GM21447 (cell line): ENCODE measurements around the gene FAM13A.
"Not testable (repeated sequence)": the region's sequence is repeated elsewhere in the genome, so short reads cannot be mapped to it uniquely, and the experiment has no call there.

Experiments
- ATAC-seq: cut with Tn5 transposase; IDR thresholded peaks from one replicate; pipeline ENCODE4 v1.9.1; 2021; ENCODE audit not compliant: unreplicated experiment

The FAM13A gene

DNA sequence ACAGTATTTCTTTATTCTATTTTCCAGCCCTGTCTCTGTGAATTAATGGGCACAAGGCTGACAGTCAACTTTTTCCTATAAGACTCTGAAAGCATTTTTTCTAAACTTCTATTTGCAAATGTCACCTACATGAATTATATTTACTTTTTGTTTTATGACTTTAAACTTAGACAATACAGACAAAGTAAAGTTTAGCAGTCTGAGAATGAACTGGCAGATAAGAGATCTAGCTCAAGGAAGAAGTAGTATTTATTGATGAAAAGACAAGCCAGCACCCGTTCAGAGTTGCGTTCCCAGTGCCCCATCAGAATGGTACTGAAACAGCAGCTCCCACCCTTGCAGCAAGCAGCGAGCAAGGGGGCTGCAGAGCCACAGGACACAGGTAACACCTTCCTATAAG lies 148.5 kb downstream of the FAM13A start:
- no peak for ATAC-seq

DNA sequence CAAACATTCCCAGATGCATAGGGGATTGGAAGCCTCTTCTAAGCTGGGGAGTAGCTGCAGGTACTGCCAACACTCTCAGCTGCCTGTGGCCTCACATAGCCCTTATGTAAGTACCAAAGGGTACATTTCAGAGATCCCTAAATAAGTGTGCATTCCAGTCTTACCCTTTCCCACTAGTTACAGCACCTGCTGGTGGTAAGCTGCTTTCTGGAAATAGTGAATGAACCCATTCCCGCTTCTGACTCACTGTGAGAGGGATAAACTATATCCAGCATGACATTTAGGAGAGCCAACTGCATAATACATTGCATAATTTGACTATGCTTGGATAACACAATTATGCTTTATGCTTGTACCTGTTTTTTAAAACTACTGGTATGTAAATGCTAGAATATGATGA lies 149.0 kb downstream of the FAM13A start:
- ATAC-seq, result no peak

DNA sequence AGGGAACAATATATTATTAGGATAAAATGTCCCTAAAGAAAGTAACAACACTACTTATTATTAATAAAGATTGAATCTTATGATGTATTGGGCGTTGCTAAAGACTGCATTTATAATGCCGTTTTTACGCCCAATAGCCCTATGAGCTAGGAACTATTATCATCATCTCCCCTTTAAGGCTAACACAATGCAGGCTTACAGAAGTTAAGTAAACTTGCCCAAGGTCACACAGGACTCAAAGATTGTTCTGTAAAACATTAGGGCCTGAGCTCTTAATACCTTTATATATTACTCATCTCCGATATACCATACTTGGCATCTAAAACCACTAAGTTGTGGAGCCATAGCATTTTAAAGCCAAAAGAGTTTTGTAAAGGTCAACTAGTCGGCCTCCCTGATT lies 149.5 kb downstream of the FAM13A start:
- no peak for ATAC-seq

DNA sequence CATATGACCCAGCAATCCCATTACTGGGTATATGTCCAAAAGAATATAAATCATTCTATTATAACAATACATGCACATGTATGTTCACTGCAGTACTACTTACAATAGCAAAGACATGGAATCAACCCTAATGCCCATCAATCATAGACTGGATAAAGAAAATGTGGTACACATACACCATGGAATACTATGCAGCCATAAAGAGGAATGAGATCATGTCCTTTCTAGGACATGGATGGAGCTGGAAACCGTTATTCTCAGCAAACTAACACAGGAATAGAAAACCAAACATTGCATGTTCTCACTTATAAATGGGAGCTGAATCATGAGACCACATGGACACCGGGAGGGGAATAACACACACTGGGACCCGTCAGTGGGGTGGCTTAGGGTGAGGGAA lies 152.7 kb downstream of the FAM13A start:
- not testable (repeated sequence) for ATAC-seq

DNA sequence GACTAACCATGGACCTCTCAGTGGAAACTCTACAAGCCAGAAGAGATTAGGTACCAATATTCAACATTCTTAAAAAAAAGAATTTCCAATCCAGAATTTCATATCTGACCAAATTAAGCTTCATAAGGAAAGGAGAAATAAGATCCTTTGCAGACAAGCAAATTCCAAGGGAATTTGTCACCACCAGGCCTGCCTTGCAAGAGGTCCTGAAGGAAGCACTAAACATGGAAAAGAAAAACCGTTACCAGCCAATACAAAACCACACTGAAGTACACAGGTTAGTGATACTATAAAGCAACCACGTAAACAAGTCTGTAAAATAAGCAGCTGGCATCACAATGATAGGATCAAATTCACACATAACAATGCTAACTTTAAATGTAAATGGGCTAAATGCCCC lies 156.6 kb downstream of the FAM13A start:
- ATAC-seq, result no peak

DNA sequence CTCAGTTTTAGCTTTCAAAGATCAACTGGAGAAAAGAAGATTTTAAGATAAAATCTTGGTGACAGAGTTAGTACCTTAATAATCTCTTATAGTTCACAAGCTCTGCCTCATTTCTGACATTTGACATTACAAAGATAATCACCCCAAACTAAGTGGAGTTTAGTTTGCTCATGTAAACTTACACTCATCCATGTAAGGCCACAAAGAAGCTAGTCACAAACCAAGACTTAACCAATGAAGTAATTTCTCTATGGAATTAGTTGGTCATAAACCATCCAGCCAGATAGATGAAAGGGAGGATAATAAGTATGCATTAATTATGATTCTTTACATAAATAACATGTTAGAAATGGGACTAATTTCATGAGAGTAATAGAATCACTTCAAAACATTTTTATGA lies 159.2 kb downstream of the FAM13A start:
- ATAC-seq, result no peak

DNA sequence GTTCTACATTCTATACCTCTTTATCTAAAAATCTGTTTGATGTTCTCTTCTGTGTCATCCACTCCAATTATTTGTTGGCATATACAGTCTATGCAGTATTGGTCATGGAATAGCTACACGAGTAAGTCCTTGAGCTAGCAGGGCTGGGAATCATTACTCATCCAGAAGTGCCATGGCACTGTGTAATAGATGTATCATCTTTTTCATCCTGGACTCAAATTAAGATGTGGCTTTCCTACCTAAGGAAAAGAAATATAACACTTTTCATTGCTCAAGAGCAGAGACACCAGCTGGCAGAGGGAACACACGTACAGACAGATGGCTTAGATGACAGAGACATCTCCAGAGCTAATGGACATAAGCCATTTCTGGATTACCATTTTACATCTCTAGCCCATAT lies 159.8 kb downstream of the FAM13A start:
- no peak for ATAC-seq

DNA sequence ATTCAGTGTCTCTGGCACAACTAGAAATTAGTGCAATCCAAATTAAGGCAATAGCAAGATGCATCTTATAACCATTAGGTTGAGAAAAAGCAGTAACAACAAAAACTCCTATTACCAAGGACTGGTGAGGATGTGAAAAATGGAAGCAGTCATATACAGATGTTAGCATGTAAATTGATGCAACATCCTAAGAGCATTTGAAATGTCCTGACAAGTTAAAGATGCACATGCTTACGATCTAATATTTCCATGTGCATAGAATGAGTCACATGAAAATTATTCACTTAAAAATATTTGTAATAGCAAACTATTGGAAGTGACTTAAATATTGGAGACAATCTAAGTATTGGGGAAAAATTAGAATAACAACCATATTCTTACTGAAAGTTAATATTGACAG lies 163.0 kb downstream of the FAM13A start:
- no peak for ATAC-seq

DNA sequence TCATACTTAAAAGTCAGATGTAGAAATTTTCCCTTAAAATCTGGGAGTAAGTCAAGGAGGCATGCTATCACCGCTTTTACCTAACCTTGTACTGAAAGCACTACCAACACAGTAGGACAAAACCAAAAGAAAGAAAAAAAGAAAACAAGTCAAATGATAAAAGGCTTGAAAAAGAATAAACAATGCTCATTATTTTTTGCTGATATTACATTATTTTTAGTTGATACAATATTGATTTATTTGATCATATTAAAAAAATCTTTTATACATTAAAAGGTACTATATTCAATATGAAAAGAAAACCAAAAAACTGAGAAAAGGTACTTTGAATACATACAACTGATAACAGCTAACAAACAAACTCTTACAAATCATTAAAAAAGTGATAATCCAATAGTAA lies 164.3 kb downstream of the FAM13A start:
- ATAC-seq, result no peak

DNA sequence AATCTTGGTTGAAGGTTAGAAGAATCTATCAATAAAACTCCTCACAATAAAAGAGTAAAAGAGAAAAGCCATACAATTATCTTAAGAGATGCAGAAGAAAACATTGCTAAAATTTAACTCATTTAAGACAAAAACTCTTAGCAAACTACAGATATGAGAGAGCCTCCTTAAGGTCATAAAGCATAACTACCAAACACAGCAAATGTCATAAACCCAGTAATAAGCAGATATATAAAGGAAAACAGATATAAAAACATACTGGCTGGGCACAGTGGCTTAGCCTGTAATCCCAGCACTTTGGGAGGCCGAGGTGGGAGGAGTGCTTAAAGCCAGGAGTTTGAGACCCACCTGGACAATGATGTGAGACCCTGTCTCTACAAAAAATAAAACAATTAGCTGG lies 165.3 kb downstream of the FAM13A start:
- ATAC-seq, result no peak

DNA sequence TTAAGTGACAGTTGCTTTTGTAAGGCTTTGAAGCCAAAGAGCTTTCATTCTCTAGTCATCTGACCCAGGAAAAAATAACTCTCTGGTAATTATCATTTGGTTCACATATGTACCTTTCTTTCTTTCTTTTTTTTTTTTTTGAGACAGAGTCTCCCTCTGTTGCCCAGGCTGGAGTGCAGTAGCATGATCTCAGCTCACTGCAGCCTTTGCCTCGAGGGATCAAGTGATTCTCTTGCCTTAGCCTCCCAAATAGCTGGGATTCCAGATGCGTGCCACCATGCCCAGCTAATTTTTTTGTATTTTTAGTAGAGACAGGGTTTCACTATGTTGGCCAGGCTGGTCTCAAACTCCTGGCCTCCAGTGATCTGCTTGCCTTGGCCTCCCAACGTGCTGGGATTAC lies 169.6 kb downstream of the FAM13A start:
- ATAC-seq, result not testable (repeated sequence)

DNA sequence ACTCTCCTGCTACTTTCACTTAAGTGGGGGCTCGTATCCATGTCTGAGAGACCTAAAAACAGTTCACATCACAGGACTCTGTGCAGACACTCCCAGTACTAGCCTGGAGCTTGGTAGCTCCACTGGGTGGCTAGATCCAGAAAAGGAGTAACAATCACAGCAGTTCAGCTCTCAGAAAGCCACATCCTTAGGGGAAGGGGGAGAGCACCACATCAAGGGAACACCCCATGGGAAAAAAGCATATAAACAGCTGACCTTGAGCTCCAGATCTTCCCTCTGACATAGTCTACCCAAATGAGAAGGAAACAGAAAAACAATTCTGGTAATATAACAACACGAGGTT lies 175.8 kb downstream of the FAM13A start:
- ATAC-seq, result no peak

DNA sequence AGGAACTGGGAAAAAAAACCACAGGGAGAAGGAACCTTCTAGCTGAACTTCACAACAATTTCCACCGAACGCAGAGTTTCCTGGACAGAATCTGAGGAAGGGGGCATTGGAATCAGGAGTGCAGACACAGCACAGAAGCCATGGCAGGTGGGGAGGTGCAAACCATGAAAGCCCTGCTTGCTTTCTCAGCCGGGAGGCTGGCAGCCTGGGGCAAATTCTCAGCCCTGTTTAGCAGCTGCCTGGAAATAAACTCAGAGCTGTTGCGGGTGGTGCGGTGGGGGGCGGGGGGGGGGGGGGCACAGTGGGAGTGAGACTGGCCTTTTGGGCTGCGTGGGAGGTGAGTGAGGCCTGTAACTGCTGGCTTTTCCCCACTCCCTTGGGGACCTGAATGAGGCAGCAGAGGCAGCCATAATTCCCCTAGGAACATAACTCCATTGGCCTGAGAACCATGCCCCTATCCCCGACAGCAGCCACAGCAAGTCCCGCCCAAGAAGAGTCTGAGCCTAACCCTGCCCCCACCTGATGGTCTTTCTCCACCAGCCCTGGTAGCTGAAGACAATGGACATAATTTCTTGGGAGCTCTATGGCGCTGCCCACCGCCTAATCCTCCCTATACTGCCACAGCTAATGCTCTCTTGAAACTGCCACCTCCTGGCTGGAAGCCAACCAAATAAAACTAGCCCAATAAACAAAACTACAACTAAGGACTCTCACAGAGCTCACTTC lies 176.3 kb downstream of the FAM13A start:
- no peak for ATAC-seq

DNA sequence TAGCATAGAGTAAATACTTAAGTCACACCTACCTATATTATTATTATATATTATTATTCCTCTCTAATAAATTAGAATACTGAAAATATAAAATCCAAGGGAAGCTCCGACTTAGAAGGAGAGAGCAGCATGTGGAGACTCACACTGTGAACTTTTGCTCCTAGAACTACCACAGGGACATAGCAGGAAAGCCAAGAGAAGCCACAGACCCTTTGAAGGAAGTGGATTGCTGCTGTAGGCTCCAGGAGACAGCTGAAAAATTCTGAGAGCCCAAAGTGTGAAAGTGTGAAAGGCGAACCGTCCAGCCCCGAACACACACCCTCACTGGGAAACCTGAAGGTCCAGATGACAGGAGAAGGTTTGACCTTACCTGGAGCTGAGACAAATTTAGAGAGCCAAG lies 177.0 kb downstream of the FAM13A start:
- ATAC-seq, result no peak

DNA sequence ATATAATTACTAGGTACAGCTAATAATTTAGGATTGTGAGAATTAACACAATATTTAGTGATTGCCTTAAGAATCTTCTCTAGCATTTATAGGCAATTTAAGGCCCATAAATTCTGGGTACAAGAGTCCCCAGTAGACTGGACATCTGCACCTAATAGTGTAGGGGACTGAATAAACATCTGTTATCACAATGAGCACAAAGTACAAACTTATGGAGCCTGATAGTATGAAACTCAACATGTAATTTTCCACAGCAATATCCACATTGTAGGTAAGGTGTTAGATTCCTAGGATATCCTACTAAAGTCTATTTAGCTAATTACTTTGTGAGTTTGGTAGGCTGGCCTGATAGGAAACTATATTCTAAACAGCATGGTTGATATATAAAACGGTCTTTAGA lies 178.3 kb downstream of the FAM13A start:
- ATAC-seq, result no peak

DNA sequence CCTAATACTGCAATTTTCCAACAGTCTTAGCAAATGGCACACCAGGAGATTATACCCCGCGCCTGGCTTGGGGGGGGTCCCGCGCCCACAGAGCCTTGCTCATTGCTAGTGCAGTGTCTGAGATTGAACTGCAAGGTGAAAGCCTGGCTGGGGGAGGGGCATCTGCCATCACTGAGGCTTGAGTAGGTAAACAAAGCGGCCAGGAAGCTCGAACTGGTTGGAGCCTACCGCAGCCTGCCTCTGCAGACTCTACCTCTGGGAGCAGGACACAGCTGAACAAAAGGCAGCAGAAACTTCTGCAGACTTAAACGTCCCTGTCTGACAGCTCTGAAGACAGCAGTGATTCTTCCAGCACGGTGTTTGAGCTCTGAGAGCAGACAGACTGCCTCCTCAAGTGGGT lies 186.6 kb downstream of the FAM13A start:
- no peak for ATAC-seq

DNA sequence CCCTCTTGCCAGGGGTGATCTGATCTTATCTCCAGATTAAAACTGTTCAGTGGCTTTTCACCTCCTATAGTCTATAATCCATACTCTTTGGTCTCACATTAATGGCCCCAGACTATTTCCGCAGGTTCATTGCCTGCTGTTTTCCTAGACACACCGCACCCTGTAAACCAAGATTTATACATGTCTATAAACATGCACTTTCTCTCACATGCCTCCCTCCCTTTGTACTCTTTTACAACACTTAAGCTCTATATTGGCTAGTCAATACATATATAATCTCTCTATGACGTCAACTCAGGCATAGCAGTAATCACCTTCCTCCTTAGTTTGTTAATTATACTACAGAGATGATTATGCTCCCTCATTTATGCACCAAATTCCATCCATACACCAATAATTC lies 188.5 kb downstream of the FAM13A start:
- no peak for ATAC-seq

DNA sequence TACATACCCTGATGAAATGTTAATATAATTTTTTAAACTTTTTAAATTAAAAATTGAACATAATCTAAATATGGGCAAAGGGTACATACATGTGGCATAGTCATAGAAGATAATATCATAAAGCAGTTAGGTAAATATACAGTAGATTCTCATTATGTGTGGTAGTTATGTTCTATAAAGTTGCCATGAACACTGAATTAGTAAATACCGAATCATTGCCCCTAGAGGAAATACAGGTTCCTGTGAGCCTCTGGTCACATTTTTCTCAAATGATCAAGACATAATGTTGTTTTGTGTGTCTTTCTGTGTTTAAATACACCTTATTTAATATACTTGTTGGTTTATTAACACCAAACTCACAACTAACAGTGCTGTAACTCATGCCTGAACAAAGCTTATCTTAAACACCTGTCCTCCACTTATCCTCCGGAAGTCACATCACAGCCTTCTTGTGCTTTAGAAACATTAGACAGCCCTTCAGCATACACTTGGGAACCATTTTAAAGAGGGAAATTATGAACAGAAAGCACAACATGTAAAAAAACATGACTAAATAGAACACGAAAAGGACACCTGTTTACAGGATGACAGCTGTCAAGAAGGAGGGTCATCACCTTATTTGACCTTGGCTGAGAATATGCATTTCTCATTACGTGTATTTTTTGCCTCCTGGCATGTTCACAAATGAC lies 190.0 kb downstream of the FAM13A start:
- no peak for ATAC-seq

DNA sequence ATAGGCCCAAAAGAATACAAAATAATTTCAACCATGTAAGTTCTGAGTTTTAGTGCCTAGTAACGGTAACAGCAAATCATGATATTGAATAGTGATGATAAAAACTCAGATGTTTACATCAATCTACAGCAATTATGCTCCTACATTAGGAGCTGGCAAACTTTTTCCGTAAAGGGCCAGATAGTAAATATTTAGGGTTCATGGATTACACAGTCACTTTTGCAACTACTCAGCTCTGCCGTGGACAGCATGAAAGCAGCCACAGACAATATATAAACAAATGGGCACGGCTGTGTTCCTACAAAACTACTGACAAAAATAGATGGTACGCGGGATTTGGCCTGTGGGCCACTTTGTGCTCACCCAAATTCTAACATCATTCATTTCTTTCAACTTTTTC lies 191.5 kb downstream of the FAM13A start:
- ATAC-seq, result no peak

DNA sequence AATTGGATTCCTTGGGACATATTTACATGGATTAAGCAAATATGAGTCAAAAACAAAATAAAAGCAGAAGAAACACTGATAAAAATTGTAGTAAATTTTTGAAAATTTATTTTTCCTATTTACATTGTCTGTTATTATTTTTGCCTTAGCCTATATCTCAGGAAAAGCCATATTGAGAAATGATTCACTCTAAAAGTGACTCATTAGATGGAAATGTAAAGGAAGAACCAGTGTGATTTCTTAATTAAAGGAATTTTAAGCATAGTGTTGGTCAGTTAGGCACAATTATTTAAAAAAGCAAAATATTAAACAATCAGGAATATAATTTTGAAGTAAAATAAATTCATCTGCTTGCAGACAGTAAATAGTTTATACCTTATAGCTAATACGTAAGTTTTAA lies 191.9 kb downstream of the FAM13A start:
- no peak for ATAC-seq

DNA sequence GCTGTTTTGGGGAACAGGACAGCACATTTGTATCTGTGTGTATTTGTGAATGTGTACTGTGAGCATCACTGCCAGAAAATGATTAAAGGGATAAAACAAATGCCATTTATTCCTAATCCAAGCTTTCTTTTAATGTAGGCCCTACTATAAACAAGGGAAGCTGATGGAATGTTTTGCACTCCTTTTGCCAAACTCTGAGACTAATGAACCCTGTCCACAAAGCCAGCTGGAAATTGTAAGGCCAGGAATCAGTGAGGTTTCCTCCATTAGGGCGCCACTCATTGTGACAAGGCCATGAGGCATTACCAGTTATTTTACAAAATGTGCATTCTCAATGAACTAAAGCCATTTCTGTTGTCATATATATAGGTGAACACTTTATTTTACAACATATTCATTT lies 196.4 kb downstream of the FAM13A start:
- ATAC-seq, result no peak

DNA sequence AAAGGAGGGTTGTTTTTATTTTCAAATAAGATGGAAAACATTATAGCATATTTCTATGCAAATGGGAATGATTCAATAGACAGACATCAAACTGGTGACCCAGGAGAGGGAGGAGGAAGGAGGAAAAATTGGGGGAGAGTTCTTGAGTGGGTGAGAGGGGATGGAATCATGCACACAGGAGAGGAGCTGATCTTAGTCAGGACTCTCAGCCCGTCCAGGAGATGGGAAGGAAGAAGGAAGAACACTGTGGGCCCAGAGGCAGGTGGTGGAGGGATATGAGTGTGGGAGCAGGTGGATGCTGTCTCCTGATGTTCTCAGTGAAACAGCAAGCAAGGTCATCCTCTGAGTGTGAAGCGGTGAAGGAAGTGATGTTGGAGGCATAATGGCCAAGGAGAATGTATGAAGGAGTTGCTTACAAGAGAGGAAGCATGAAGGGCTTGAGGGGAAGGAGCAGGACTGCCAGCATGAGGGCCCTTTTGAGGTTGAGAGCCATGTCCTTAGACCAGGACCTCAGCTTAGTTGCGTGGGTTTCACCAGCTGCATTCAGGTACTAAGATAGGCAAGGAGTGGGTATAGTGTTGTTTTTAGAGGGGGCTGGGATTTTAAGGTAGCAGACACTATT lies 197.7 kb downstream of the FAM13A start:
- ATAC-seq, result peak; percentile 32

DNA sequence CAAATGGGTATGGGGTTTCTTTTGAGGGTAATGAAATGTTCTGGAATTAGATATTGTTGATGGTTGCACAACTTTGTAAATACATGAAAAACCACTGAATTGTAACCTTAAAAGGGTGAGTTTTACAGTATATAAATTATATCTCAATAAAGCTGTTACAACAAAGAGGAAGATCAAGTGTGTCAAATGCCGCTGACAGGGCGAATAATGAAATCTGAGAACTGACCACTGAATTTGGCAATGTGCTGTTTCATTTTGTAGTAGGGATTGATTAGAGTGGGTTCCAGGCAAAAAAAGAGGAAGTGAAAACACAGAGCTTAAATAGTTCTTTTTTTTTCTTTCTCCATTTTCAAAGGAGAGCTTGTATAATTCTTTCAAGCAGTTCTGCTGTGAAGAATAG lies 198.2 kb downstream of the FAM13A start:
- ATAC-seq, result peak; percentile 94
